ENCODE data around the gene DPP8. TPM values are rescaled to one million over a fixed set of nuclear protein-coding genes. Genes with fewer than 3 reads are reported as not detected.
"Not testable (repeated sequence)": the region's sequence is repeated elsewhere in the genome, so short reads cannot be mapped to it uniquely, and the experiment has no call there.

Gene DPP8
- total and polyA plus RNA-seq, 2 donors (not counting 3 experiments of a cell fraction or from before 2014, with no cell fraction given) = 12.1 to 35.3 TPM

DNA sequence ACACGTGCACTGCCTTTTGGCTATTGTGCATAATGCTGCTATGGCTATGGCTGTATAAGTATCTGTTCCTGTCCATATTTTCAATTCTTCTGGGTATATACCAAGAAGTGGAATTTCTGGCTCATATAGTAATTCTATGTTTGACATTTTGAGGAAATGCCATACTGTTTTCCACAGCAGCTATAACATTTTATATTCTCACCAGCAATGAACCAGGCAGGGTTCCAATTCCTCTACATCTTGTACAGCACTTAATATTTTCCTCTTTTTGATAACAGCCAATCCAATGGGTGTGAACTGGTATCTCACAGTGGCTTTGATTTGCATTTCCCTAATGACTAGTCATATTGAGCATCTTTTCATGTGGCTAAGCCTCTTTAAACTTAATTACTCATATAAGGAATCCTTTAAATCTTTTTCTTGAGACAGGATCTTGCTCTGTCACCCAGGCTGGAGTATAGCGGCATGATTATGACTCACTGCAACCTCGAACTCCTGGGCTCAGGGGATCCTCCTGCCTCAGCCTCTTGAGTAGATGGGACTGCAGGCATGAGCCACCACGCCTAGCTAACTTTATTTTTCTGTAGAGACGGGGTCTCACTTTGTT lies 56.6 kb downstream of the DPP8 start:
- ChIA-PET CTCF (no interaction called here), POLR2A (no interaction called here)
- H3K4me3 ChIP-seq (replicated peaks in 1 of 3; ENCODE audit: insufficient read depth in 1 of 3, low read depth in 1 of 3, low read length in 3 of 3) = no peak overlapping the region
- H3K27me3 ChIP-seq (ENCODE audit: control insufficient read depth in 2 of 2, insufficient read depth in 2 of 2, low read length in 2 of 2) = no peaks in the 10 kb centered on the region
- dilution Hi-C loops (cut with MboI; ENCODE audit: extremely low pct_ligation_motif_present, low sequenced_read_pairs) = no loop called here
- H3K9me3 ChIP-seq (replicated peaks; ENCODE audit: control insufficient read depth, insufficient read depth, low read length) = no peaks in the 10 kb centered on the region
- DNase-seq (ENCODE audit: low read depth, low spot score) (no peak), FAIRE-seq (no peak)
- H3K27ac ChIP-seq (ENCODE audit: insufficient read depth, low read depth, low read length) = no peak overlapping the region
- no peaks in the 10 kb centered on the region for H3K79me2 ChIP-seq (ENCODE audit: control insufficient read depth, insufficient read depth, low read length)
- H3K4me1 ChIP-seq (ENCODE audit: control insufficient read depth, extremely low read depth, insufficient read depth, low read length) = no peaks in the 10 kb centered on the region
- BruUV-seq (replicated peaks) = no TSS peak
- TF ChIP-seq, protein P1, sequence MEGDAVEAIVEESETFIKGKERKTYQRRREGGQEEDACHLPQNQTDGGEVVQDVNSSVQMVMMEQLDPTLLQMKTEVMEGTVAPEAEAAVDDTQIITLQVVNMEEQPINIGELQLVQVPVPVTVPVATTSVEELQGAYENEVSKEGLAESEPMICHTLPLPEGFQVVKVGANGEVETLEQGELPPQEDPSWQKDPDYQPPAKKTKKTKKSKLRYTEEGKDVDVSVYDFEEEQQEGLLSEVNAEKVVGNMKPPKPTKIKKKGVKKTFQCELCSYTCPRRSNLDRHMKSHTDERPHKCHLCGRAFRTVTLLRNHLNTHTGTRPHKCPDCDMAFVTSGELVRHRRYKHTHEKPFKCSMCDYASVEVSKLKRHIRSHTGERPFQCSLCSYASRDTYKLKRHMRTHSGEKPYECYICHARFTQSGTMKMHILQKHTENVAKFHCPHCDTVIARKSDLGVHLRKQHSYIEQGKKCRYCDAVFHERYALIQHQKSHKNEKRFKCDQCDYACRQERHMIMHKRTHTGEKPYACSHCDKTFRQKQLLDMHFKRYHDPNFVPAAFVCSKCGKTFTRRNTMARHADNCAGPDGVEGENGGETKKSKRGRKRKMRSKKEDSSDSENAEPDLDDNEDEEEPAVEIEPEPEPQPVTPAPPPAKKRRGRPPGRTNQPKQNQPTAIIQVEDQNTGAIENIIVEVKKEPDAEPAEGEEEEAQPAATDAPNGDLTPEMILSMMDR (IDR thresholded peaks at IDR 0.05; ENCODE audit: extremely low read depth in 1 of 2, insufficient read depth in 1 of 2, low read depth in 1 of 2, low read length in 2 of 2) = no peak
- no peak for TF ChIP-seq POLR2AphosphoS5 (IDR thresholded peaks at IDR 0.05; ENCODE audit: insufficient read depth, low read depth, low read length)
- no peak for TF ChIP-seq FOS (IDR thresholded peaks at IDR 0.05; ENCODE audit: borderline replicate concordance, insufficient read depth, low read length)
- no peak for TF ChIP-seq GATA2 (IDR thresholded peaks at IDR 0.05; ENCODE audit: insufficient read depth, insufficient read length, low read depth, low read length)
- no peak for TF ChIP-seq JUN (IDR thresholded peaks at IDR 0.05; ENCODE audit: borderline replicate concordance, insufficient read depth, insufficient read length, low read depth)
- no peak for TF ChIP-seq MYC (IDR thresholded peaks at IDR 0.05; ENCODE audit: low read depth, low read length)
- TF ChIP-seq, protein P2, sequence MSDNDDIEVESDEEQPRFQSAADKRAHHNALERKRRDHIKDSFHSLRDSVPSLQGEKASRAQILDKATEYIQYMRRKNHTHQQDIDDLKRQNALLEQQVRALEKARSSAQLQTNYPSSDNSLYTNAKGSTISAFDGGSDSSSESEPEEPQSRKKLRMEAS (IDR thresholded peaks at IDR 0.05; ENCODE audit: insufficient read depth, insufficient read length) = no peak
- no peak for TF ChIP-seq EZH2 (IDR thresholded peaks at IDR 0.05; ENCODE audit: borderline replicate concordance, low read depth, low read length, severe bottlenecking)
- TF ChIP-seq POLR2A (IDR thresholded peaks at IDR 0.05; ENCODE audit: low read depth, low read length) = no peak
- H3K9ac ChIP-seq (replicated peaks; ENCODE audit: extremely low read depth, insufficient read depth, low read length) = no peak overlapping the region
- no peak overlapping the region for H3K4me2 ChIP-seq (ENCODE audit: insufficient read depth, low read length)
- intact Hi-C loops (cut with micrococcal nuclease) = no loop called here
- no peak overlapping the region for H2AFZ ChIP-seq (ENCODE audit: low read depth, low read length)
- no peaks in the 10 kb centered on the region for H3K9me1 ChIP-seq (replicated peaks; ENCODE audit: control insufficient read depth, extremely low read depth, insufficient read depth, low read length)
- H4K20me1 ChIP-seq (replicated peaks; ENCODE audit: control insufficient read depth, extremely low read depth, insufficient read depth, low read length) = no peaks in the 10 kb centered on the region
- peaks cover 11 to 18% of the 10 kb centered on the region in 2 experiments for H3K36me3 ChIP-seq (ENCODE audit: control insufficient read depth in 2 of 2, extremely low read depth in 1 of 2, insufficient read depth in 2 of 2, low read length in 2 of 2)

DNA sequence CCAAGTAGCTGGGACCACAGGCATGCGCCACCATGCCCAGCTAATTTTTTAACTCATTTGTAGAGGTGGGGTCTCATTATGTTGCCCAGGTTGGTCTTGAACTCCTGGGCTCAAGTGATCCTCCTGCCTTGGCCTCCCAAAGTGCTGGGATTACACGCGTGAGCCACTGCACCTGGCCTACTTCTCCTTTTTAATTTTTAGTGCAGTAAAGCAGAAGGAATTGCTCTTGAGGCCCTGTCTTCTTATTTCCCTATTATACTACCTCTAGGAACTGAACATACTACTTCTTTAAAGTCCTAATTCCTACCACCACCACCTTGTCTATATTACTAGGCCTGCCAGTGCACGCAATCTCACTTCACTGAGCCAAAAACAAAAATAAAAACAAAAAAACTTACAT lies 62.2 kb downstream of the DPP8 start:
- POLR2A ChIA-PET; H3K9ac ChIP-seq (replicated peaks; ENCODE audit: extremely low read depth, insufficient read depth, low read length); DNase-seq (ENCODE audit: low read depth, low spot score); H3K4me1 ChIP-seq (ENCODE audit: control insufficient read depth, extremely low read depth, insufficient read depth, low read length); H3K27ac ChIP-seq (ENCODE audit: insufficient read depth, low read depth, low read length); CTCF ChIA-PET; H4K20me1 ChIP-seq (replicated peaks; ENCODE audit: control insufficient read depth, extremely low read depth, insufficient read depth, low read length); H3K79me2 ChIP-seq (ENCODE audit: control insufficient read depth, insufficient read depth, low read length); FAIRE-seq; H2AFZ ChIP-seq (ENCODE audit: low read depth, low read length); H3K9me1 ChIP-seq (replicated peaks; ENCODE audit: control insufficient read depth, extremely low read depth, insufficient read depth, low read length); H3K9me3 ChIP-seq (replicated peaks; ENCODE audit: control insufficient read depth, insufficient read depth, low read length); H3K4me2 ChIP-seq (ENCODE audit: insufficient read depth, low read length); H3K4me3 ChIP-seq (replicated peaks in 1 of 3; ENCODE audit: insufficient read depth in 1 of 3, low read depth in 1 of 3, low read length in 3 of 3); BruUV-seq (replicated peaks); intact Hi-C loops (cut with micrococcal nuclease); H3K27me3 ChIP-seq (ENCODE audit: control insufficient read depth in 2 of 2, insufficient read depth in 2 of 2, low read length in 2 of 2); dilution Hi-C loops (cut with MboI; ENCODE audit: extremely low pct_ligation_motif_present, low sequenced_read_pairs): not testable (repeated sequence)
- H3K36me3 ChIP-seq (ENCODE audit: control insufficient read depth in 2 of 2, extremely low read depth in 1 of 2, insufficient read depth in 2 of 2, low read length in 2 of 2) = peaks cover 14 to 23% of the 10 kb centered on the region in 2 experiments

Data from endothelial cell of umbilical vein (primary cell).